ENCODE results near the gene UTY.

- TF ChIP-seq CTCF (conservative IDR thresholded peaks at IDR 0.05; ENCODE audit: low read length) (no peak), EZH2phosphoT487 (IDR thresholded peaks at IDR 0.05; ENCODE audit: borderline replicate concordance, low read depth, low read length) (no peak)
Observed at GRCh38 chrY:13445566-13445965, 34.3 kb downstream of the UTY start.

All from OCI-LY7 (cell line).